BJ (cell line): ENCODE data around the gene OTOA. TPM values are rescaled to one million over a fixed set of nuclear protein-coding genes. Genes with fewer than 3 reads are reported as not detected.
"Not testable (repeated sequence)": the region's sequence is repeated elsewhere in the genome, so short reads cannot be mapped to it uniquely, and the experiment has no call there.

Experiments
- CTCF ChIA-PET: fragments of 350-600 bp; formaldehyde crosslinking; extraction: SDS; loops from one replicate; lab custom pipeline; 2021; ENCODE audit warnings: antibody characterized with exemption, inconsistent platforms; lab: Yijun Ruan, JAX
- POLR2A ChIA-PET: fragments of 300-600 bp; sonication (Branson Sonifier 250); formaldehyde crosslinking; extraction: SDS; loops from one replicate; lab custom pipeline; 2021; ENCODE audit warnings: antibody characterized with exemption; lab: Charles Lee
- DNase-seq: peaks from one replicate; pipeline ENCODE4 v3.0.0-alpha.2; 2011; ENCODE audit warnings: low read depth
- H3K27me3 ChIP-seq: 2 replicates; pipeline ENCODE4 v1.6.0; 2011; ENCODE audit warnings: low read length; ENCODE audit not compliant: control insufficient read depth, insufficient read depth
- H3K36me3 ChIP-seq: 2 replicates; pipeline ENCODE4 v1.5.1; 2011; ENCODE audit warnings: low read length; ENCODE audit not compliant: control insufficient read depth, insufficient read depth
- H3K4me3 ChIP-seq: 2 replicates; pipeline ENCODE4 v1.5.1; 2011; ENCODE audit warnings: low read depth, mild to moderate bottlenecking, control low read depth, low read length
- polyA plus RNA-seq: library from polyadenylated mRNA; depleted of rRNA; stranded (reverse); fragments of >200 nt; gene quantifications from 2 replicates; pipeline ENCODE4 v1.2.3, GENCODE V29; 2011
- TF ChIP-seq, protein P1 (sequence below): IDR thresholded peaks from 2 replicates; pipeline ENCODE4 v1.5.1; 2011; ENCODE audit warnings: low read depth, mild to moderate bottlenecking, control low read depth, inconsistent platforms, low read length, moderate library complexity; ENCODE audit not compliant: insufficient read depth

Gene OTOA
- polyA plus RNA-seq, 1 experiment: 0.04 TPM

DNA sequence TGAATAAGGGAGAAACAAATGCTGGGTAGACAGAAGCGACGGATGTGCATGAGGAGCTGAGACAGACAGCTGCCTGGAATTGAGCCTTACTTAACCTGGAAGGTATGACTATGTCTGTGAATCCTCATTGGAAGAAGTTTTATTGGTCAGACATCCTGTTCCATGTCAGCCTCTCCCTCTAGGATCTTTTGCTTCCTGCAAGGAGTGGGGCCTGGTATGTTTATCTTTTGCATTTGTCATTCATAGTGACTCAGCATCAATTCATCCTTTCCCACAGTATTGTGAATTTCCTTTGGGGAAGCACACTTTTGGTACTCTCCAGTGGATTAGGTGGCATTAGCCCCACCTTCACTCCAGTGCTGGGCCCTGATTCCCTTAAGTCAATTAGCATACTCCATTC is 105.5 kb downstream of the OTOA start:
- DNase-seq: peak; percentile 46
- H3K36me3 ChIP-seq, H3K27me3 ChIP-seq, H3K4me3 ChIP-seq, POLR2A ChIA-PET, CTCF ChIA-PET: not testable (repeated sequence)

- POLR2A ChIA-PET, CTCF ChIA-PET, H3K36me3 ChIP-seq: not testable (repeated sequence)
Measured at GRCh38 chr16:21770584-21770983, 106.8 kb downstream of the OTOA start.

DNA sequence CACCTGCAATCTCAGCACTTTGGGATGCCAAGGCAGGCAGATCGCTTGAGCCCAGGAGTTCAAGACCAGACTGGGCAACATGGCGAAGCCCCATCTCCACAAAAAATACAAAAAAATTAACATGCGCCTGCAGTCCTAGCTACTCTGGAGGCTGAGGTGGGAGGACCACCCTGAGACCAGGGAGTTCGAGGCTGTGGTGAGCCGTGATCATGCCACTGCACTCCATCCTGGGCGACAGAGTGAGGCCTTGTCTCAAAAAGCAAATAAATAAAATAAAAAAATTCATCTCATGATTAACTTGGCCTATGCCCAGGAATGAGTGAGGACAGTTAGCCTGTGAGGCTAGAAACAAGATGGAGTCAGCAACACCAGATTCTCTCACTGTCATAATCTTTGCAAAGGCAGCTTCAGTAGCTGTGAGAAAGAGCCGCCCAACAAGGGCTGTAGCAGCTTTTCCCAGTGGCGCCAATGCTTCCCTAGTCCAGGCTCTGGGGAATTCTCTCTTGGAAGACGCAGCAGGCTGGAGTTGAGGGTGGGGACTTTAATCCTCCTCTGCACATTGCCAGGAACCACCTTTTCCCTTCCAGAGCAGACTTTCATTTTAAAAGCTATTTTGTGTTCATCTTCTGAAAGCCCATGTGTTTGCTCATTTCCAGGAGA is 108.9 kb downstream of the OTOA start:
- H3K27me3 ChIP-seq, H3K36me3 ChIP-seq, DNase-seq, H3K4me3 ChIP-seq, POLR2A ChIA-PET: not testable (repeated sequence)
- CTCF ChIA-PET: interaction anchor here (0.6 kb wide), 1 partner anchor 494 kb away, joined by 3 read pairs; no protein-coding TSS in a partner anchor

More at GRCh38 chr16:21770584-21770983, 106.8 kb downstream of the OTOA start:
- not testable (repeated sequence) for H3K4me3 ChIP-seq, H3K27me3 ChIP-seq, DNase-seq

GRCh38 chr16:21773207-21773553 is 109.4 kb downstream of the OTOA start:
- H3K36me3 ChIP-seq, H3K27me3 ChIP-seq, DNase-seq, POLR2A ChIA-PET, H3K4me3 ChIP-seq, CTCF ChIA-PET: not testable (repeated sequence)

- DNase-seq, H3K4me3 ChIP-seq, CTCF ChIA-PET, H3K36me3 ChIP-seq, H3K27me3 ChIP-seq, POLR2A ChIA-PET: not testable (repeated sequence)
Measured at GRCh38 chr16:21780525-21780924, 116.8 kb downstream of the OTOA start.

DNA sequence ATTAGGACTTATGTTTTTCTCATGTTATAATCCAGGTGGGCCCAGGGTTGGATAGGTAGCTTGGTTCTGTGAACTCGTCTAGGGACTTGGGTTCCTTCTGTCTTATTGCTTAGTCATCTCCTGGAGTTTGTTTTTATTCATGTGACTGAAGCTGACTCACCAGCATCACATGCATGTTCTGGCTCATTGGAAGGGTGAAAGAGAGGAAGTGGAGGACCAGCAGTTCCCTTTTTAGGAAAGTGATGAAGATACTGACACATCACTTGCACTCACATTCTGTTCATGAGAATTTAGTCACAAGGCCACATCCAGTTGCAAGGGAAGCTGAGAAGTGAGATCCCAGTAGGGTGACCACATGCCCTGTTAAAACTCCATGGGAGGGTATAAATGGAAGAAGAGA is 126.7 kb downstream of the OTOA start:
- CTCF ChIA-PET, H3K36me3 ChIP-seq, POLR2A ChIA-PET, DNase-seq, H3K27me3 ChIP-seq, H3K4me3 ChIP-seq: not testable (repeated sequence)

DNA sequence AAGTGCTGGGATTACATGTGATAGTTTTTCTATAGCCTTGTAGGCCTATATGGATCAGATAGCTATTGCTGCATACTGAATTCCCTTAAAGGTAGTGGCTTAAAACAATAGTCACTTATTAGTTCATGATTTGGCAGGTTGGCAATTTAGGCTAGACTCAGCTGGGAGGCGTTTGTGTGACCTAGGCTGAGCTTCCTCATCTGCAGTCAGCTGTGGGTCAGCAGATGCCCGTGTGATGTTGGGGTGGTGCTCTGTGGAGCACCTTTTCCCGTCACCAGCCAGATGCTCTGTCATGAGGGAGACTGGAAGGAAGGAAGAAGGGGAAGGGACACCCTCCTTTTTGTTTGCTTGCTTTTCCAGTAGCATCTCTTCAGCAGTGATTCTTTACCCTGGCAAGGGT is 129.5 kb downstream of the OTOA start:
- H3K27me3 ChIP-seq, H3K4me3 ChIP-seq, POLR2A ChIA-PET, CTCF ChIA-PET, H3K36me3 ChIP-seq, DNase-seq: not testable (repeated sequence)

DNA sequence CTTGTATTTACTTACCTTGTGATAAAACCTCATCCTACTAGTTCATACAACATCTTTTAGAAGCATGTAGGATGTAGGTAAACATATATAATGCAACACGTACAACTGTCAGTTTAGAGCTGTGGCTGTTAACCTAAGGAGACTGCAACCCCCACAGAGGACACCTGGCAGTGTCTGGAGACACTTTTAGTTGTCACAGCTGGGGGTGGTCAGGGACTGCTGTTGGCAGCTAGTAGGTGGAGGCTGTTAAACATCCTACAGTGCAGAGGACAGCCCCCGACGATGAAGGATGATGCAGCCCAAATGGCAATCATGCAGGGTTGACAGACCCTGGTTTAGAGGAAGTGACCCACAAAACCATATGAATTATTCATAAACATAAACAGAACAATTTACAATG is 134.8 kb downstream of the OTOA start:
- H3K4me3 ChIP-seq, H3K36me3 ChIP-seq, DNase-seq, POLR2A ChIA-PET, H3K27me3 ChIP-seq, CTCF ChIA-PET: not testable (repeated sequence)

DNA sequence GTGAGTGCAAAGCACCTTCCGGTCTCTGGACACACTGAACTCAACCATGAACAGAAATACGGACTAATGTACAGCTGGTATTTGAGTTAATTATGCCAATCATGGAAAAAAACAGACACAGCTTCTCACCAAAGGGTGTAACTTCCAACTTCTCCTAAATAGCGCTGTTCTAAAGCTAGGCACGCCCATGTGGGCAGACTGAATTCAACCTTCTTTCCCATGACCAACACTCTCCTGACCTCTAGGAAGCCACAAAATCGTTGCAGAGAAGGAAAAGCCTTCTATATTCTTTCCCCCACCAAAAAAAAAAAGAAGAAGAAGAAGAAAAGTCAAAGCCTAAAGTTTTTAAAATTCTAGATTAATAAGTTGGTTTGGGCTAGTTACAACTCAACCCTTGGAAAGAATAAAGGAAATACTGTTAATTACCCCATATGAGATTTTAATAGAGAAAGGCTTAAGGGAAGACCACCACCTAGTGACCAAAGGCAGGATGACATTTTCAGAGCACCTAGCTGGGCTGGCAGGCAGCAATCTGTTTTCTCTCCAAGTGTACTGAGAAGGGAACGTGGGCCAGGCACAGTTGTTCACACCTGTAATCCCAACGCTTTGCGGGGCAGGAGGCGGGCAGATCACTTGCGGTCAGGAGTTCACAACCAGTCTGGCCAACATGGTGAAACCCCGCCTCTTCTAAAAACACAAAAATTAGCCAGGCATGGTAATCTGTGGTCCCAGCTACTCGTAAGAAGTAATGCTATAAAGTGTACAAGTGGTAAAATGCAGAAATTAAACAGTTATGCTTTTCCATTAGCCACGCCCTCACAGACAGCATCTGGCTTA is 138.0 kb downstream of the OTOA start:
- CTCF ChIA-PET: interaction anchor here (0.6 kb wide), 1 partner anchor 156 kb away, joined by 3 read pairs; no protein-coding TSS in a partner anchor
- DNase-seq, POLR2A ChIA-PET, H3K27me3 ChIP-seq, H3K4me3 ChIP-seq, H3K36me3 ChIP-seq: not testable (repeated sequence)
- TF ChIP-seq, protein P1, sequence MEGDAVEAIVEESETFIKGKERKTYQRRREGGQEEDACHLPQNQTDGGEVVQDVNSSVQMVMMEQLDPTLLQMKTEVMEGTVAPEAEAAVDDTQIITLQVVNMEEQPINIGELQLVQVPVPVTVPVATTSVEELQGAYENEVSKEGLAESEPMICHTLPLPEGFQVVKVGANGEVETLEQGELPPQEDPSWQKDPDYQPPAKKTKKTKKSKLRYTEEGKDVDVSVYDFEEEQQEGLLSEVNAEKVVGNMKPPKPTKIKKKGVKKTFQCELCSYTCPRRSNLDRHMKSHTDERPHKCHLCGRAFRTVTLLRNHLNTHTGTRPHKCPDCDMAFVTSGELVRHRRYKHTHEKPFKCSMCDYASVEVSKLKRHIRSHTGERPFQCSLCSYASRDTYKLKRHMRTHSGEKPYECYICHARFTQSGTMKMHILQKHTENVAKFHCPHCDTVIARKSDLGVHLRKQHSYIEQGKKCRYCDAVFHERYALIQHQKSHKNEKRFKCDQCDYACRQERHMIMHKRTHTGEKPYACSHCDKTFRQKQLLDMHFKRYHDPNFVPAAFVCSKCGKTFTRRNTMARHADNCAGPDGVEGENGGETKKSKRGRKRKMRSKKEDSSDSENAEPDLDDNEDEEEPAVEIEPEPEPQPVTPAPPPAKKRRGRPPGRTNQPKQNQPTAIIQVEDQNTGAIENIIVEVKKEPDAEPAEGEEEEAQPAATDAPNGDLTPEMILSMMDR: peak; percentile 48

GRCh38 chr16:21802375-21802663 is 138.6 kb downstream of the OTOA start:
- CTCF ChIA-PET: interaction anchor here (0.6 kb wide), 1 partner anchor 155 kb away, joined by 3 read pairs; no protein-coding TSS in a partner anchor
- H3K36me3 ChIP-seq, POLR2A ChIA-PET, H3K27me3 ChIP-seq, H3K4me3 ChIP-seq, DNase-seq: not testable (repeated sequence)
